SK-N-SH (cell line): ENCODE results near the gene ABAT. TPM values are rescaled to one million over a fixed set of nuclear protein-coding genes. Genes with fewer than 3 reads are reported as not detected.

ENCODE experiments used
- CTCF ChIA-PET: fragments of 300-600, 350-600 bp; formaldehyde crosslinking; extraction: SDS; loops from one replicate; lab custom pipeline; 2021; lab: Yijun Ruan, JAX
- POLR2A ChIA-PET: fragments of 350-600 bp; sonication (Branson Sonifier 250); formaldehyde crosslinking; extraction: SDS; loops from one replicate; lab custom pipeline; 2020; ENCODE audit warnings: antibody characterized with exemption, inconsistent platforms; lab: Yijun Ruan, JAX
- DNase-seq: peaks from one replicate; pipeline ENCODE4 v3.0.0; 2012
- H2AFZ ChIP-seq: fragments of 200-600 bp; sonication (generic); 2 replicates; pipeline ENCODE4 v1.8.1; 2016; ENCODE audit warnings: antibody characterized with exemption, mild to moderate bottlenecking, low read depth
- H3F3A ChIP-seq: fragments of 200-600 bp; sonication (generic); replicated peaks from 2 replicates; pipeline ENCODE3; 2016; ENCODE audit warnings: antibody characterized with exemption, mild to moderate bottlenecking; ENCODE audit not compliant: insufficient read depth
- H3K27ac ChIP-seq, 2 experiments: fragments of 200-500 bp in 1 of 2; fragments of 200-600 bp in 1 of 2; sonication (Bioruptor generic) in 1 of 2; sonication (generic), shearing (Covaris generic) in 1 of 2; 2 replicates each; pipeline versions ENCODE4 v1.5.1 to v1.6.1; 2014 to 2016; ENCODE audit warnings: low read depth in 2 of 2, inconsistent platforms in 1 of 2, low read length in 1 of 2, mild to moderate bottlenecking in 1 of 2, mixed read lengths in 1 of 2
- H3K27me3 ChIP-seq: fragments of 200-600 bp; sonication (generic), shearing (Covaris generic); 2 replicates; pipeline ENCODE4 v1.6.1; 2016; ENCODE audit warnings: mixed run types; ENCODE audit not compliant: insufficient read depth
- H3K36me3 ChIP-seq, 2 experiments: fragments of 200-500 bp in 1 of 2; fragments of 200-600 bp in 1 of 2; sonication (Bioruptor generic) in 1 of 2; sonication (generic) in 1 of 2; replicated peaks in 1 of 2; 2 replicates each; pipeline versions ENCODE3 to v1.5.1; 2014 to 2016; ENCODE audit warnings: low read length in 1 of 2, mild to moderate bottlenecking in 1 of 2; ENCODE audit not compliant: insufficient read depth in 2 of 2, control insufficient read depth in 1 of 2
- H3K4me1 ChIP-seq, 2 experiments: fragments of 200-500 bp in 1 of 2; fragments of 200-600 bp in 1 of 2; sonication (Bioruptor generic) in 1 of 2; sonication (generic), shearing (Covaris generic) in 1 of 2; 2 replicates each; pipeline versions ENCODE4 v1.5.1 to v1.6.1; 2014 to 2016; ENCODE audit warnings: low read depth in 1 of 2, low read length in 1 of 2, mixed run types in 1 of 2; ENCODE audit not compliant: insufficient read depth in 2 of 2, control insufficient read depth in 1 of 2
- H3K4me2 ChIP-seq: fragments of 200-600 bp; sonication (generic), shearing (Covaris generic); 2 replicates; pipeline ENCODE4 v1.6.1; 2017; ENCODE audit warnings: mixed run types
- H3K4me3 ChIP-seq, 2 experiments: fragments of 200-500 bp in 1 of 2; fragments of 200-600 bp in 1 of 2; sonication (Bioruptor generic) in 1 of 2; sonication (generic), shearing (Covaris generic) in 1 of 2; 2 replicates each; pipeline versions ENCODE4 v1.5.1 to v1.8.1; 2014 to 2016; ENCODE audit warnings: low read depth in 2 of 2, inconsistent platforms in 1 of 2, low read length in 1 of 2, mild to moderate bottlenecking in 1 of 2, mixed read lengths in 1 of 2, moderate library complexity in 1 of 2
- H3K79me2 ChIP-seq: fragments of 200-600 bp; sonication (generic); 2 replicates; pipeline ENCODE4 v1.8.1; 2017; ENCODE audit warnings: mild to moderate bottlenecking; ENCODE audit not compliant: insufficient read depth
- H3K9ac ChIP-seq: fragments of 200-600 bp; sonication (generic); 2 replicates; pipeline ENCODE4 v1.6.1; 2017; ENCODE audit warnings: mixed run types
- H3K9me2 ChIP-seq: fragments of 200-600 bp; sonication (generic); 2 replicates; pipeline ENCODE4 v1.6.1; 2017; ENCODE audit warnings: mixed run types
- H3K9me3 ChIP-seq: fragments of 200-600 bp; sonication (generic); 2 replicates; pipeline ENCODE4 v1.6.1; 2017; ENCODE audit warnings: mixed run types, mild to moderate bottlenecking, moderate library complexity
- H4K20me1 ChIP-seq: fragments of 200-600 bp; sonication (generic); 2 replicates; pipeline ENCODE4 v1.6.1; 2017; ENCODE audit warnings: mild to moderate bottlenecking, mixed run types; ENCODE audit not compliant: insufficient read depth
- EZH2phosphoT487 ChIP-seq: fragments of 200-600 bp; sonication (generic); IDR thresholded peaks from 2 replicates; pipeline ENCODE4 v1.6.1; 2017; ENCODE audit warnings: low read depth, mixed run types, mild to moderate bottlenecking, antibody characterized with exemption, moderate library complexity, borderline replicate concordance
- JUND ChIP-seq: IDR thresholded peaks from 2 replicates; pipeline ENCODE4 v1.4.0; 2012
- NFIC ChIP-seq: IDR thresholded peaks from 2 replicates; pipeline ENCODE4 v1.4.0; 2012; ENCODE audit warnings: borderline replicate concordance
- NRF1 ChIP-seq: IDR thresholded peaks from 2 replicates; pipeline ENCODE4 v1.6.1; 2012; ENCODE audit warnings: low read depth, mild to moderate bottlenecking, low read length
- RFX5 ChIP-seq: IDR thresholded peaks from 2 replicates; pipeline ENCODE4 v1.6.1; 2012; ENCODE audit warnings: mild to moderate bottlenecking, improper control_type of control experiment, low read length
- RXRA ChIP-seq: IDR thresholded peaks from 2 replicates; pipeline ENCODE4 v1.4.0; 2012; ENCODE audit warnings: low read depth, mild to moderate bottlenecking, borderline replicate concordance
- SIN3A ChIP-seq: IDR thresholded peaks from 2 replicates; pipeline ENCODE4 v1.6.1; 2012; ENCODE audit warnings: low read depth, mild to moderate bottlenecking, low read length, moderate library complexity, borderline replicate concordance
- TCF12 ChIP-seq: IDR thresholded peaks from 2 replicates; pipeline ENCODE4 v1.4.0; 2012
- TEAD4 ChIP-seq: IDR thresholded peaks from 2 replicates; pipeline ENCODE4 v1.4.0; 2012; ENCODE audit warnings: mild to moderate bottlenecking, borderline replicate concordance; ENCODE audit not compliant: insufficient read depth
- USF1 ChIP-seq: IDR thresholded peaks from 2 replicates; pipeline ENCODE4 v1.4.0; 2012; ENCODE audit warnings: low read depth, borderline replicate concordance
- YY1 ChIP-seq: IDR thresholded peaks from 2 replicates; pipeline ENCODE4 v1.4.0; 2012; ENCODE audit warnings: low read depth, mild to moderate bottlenecking
- WGBS: methylation state at CpG from one replicate; pipeline ENCODE4 v1.1.6; 2017; ENCODE audit warnings: low lambda C conversion rate; 5-methylcytosine and 5-hydroxymethylcytosine counted together
- polyA plus RNA-seq, 3 experiments: library from polyadenylated mRNA; depleted of rRNA; stranded (reverse); fragments of >200 nt; gene quantifications; 2 replicates each; pipeline ENCODE4 v1.2.3, GENCODE V29; 2012
- TF ChIP-seq, protein P1 (sequence below): IDR thresholded peaks from 2 replicates; pipeline ENCODE4 v1.4.0; 2012; ENCODE audit warnings: low read depth, borderline replicate concordance
- TF ChIP-seq, protein P2 (sequence below): fragments of 150-350 bp; IDR thresholded peaks from 2 replicates; pipeline ENCODE4 v1.6.1; 2016; ENCODE audit warnings: mild to moderate bottlenecking, low read depth, low read length
- TF ChIP-seq, protein P3 (sequence below): fragments of 150-350 bp; IDR thresholded peaks from 2 replicates; pipeline ENCODE4 v1.6.1; 2017; ENCODE audit warnings: antibody characterized with exemption, low read length, low read depth, borderline replicate concordance

Gene ABAT
- polyA plus RNA-seq, 1 of the 3 experiments (the other 2 are of a cell fraction) = 4.7 TPM

DNA sequence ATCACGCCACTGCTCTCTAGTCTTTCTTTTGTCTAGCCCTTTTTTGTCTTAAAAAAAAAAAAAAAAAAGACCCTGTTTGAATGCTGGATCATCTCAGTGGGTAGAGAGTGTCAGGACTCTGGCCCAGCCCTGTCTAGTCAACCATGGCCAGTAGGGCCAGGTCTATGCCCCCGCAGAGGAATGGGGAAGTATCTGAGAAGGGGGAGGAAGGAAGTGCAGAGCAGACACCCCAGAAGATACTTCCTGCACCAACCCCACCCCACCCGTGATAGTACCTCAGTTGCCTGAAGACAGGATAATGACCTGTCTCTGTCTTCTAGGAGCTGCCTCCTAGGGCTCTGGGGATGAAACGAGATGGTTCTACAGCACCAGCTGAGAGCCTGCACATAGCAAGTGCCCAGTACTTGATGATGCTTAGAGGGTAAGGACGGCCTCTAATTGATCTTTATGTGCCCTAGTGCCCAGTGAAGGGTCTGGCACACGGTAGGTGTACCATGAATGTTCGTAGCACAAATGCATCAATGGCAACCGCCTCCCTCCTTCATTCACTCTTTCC is 55.4 kb downstream of the ABAT start:
- no peaks in the 10 kb centered on the region for H3K36me3 ChIP-seq
- H3K4me1 ChIP-seq = no peaks in the 10 kb centered on the region; a peak in 1 of 4 replicates
- H2AFZ ChIP-seq = no peak overlapping the region
- H4K20me1 ChIP-seq = no peaks in the 10 kb centered on the region
- ChIA-PET CTCF (no interaction called here), POLR2A (interaction anchor here (0.7 kb wide), 1 partner anchor 42 kb away, joined by 5 read pairs; no protein-coding TSS in a partner anchor)
- no peaks in the 10 kb centered on the region for H3K9me2 ChIP-seq
- no peak overlapping the region for H3K4me3 ChIP-seq
- no peak for DNase-seq
- H3K27me3 ChIP-seq = no peaks in the 10 kb centered on the region
- H3K27ac ChIP-seq = no peak overlapping the region
- no peaks in the 10 kb centered on the region for H3K9me3 ChIP-seq
- no peaks in the 10 kb centered on the region for H3F3A ChIP-seq
- no peak overlapping the region for H3K9ac ChIP-seq
- 59% methylated on average over 7 of the region's 8 CpGs for WGBS
- TF ChIP-seq NRF1 (no peak), NFIC (no peak)
- TF ChIP-seq, all 33 proteins: peak for 0
- Histone ChIP-seq H3K4me2 (no peak overlapping the region), H3K79me2 (no peaks in the 10 kb centered on the region)

GRCh38 chr16:8730335-8730915 is 56.0 kb downstream of the ABAT start:
- Histone ChIP-seq H3K27ac (no peak overlapping the region), H3K27me3 (no peaks in the 10 kb centered on the region), H3K9me3 (no peaks in the 10 kb centered on the region), H3K4me3 (no peak overlapping the region), H3K9me2 (no peaks in the 10 kb centered on the region), H3F3A (no peaks in the 10 kb centered on the region), H3K4me2 (no peak overlapping the region), H3K4me1 (no peaks in the 10 kb centered on the region; a peak in 1 of 4 replicates), H3K36me3 (no peaks in the 10 kb centered on the region), H4K20me1 (no peaks in the 10 kb centered on the region), H3K79me2 (no peaks in the 10 kb centered on the region), H3K9ac (no peak overlapping the region), H2AFZ (no peak overlapping the region)
- ChIA-PET CTCF (no interaction called here), POLR2A (no interaction called here)
- no peak for TF ChIP-seq RXRA
- TF ChIP-seq TCF12 = no peak
- no peak for TF ChIP-seq EZH2phosphoT487
- TF ChIP-seq, protein P1, sequence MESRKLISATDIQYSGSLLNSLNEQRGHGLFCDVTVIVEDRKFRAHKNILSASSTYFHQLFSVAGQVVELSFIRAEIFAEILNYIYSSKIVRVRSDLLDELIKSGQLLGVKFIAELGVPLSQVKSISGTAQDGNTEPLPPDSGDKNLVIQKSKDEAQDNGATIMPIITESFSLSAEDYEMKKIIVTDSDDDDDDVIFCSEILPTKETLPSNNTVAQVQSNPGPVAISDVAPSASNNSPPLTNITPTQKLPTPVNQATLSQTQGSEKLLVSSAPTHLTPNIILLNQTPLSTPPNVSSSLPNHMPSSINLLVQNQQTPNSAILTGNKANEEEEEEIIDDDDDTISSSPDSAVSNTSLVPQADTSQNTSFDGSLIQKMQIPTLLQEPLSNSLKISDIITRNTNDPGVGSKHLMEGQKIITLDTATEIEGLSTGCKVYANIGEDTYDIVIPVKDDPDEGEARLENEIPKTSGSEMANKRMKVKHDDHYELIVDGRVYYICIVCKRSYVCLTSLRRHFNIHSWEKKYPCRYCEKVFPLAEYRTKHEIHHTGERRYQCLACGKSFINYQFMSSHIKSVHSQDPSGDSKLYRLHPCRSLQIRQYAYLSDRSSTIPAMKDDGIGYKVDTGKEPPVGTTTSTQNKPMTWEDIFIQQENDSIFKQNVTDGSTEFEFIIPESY = no peak
- TF ChIP-seq NRF1 = no peak
- TF ChIP-seq, protein P2, sequence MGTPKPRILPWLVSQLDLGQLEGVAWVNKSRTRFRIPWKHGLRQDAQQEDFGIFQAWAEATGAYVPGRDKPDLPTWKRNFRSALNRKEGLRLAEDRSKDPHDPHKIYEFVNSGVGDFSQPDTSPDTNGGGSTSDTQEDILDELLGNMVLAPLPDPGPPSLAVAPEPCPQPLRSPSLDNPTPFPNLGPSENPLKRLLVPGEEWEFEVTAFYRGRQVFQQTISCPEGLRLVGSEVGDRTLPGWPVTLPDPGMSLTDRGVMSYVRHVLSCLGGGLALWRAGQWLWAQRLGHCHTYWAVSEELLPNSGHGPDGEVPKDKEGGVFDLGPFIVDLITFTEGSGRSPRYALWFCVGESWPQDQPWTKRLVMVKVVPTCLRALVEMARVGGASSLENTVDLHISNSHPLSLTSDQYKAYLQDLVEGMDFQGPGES = no peak
- TF ChIP-seq, protein P3, sequence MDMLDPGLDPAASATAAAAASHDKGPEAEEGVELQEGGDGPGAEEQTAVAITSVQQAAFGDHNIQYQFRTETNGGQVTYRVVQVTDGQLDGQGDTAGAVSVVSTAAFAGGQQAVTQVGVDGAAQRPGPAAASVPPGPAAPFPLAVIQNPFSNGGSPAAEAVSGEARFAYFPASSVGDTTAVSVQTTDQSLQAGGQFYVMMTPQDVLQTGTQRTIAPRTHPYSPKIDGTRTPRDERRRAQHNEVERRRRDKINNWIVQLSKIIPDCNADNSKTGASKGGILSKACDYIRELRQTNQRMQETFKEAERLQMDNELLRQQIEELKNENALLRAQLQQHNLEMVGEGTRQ = no peak
- TF ChIP-seq SIN3A = no peak
- TF ChIP-seq RFX5 = no peak
- no peak for TF ChIP-seq USF1
- no peak for TF ChIP-seq TEAD4
- no peak for TF ChIP-seq JUND
- TF ChIP-seq YY1 = no peak
- WGBS = 51% methylated on average over 8 of the region's 8 CpGs
- DNase-seq = no peak
